Smooth muscle cell of the pulmonary artery (primary cell): ENCODE results near the gene ELOVL4. TPM values are rescaled to one million over a fixed set of nuclear protein-coding genes. Genes with fewer than 3 reads are reported as not detected.

Source experiments
- total RNA-seq: library from RNA; depleted of rRNA; stranded (reverse); fragments of >200 nt; gene quantifications from 2 replicates; pipeline ENCODE4 v1.2.3, GENCODE V29; 2014

The ELOVL4 gene
- 5.4 and 7.0 TPM in 2 replicates for total RNA-seq

DNA sequence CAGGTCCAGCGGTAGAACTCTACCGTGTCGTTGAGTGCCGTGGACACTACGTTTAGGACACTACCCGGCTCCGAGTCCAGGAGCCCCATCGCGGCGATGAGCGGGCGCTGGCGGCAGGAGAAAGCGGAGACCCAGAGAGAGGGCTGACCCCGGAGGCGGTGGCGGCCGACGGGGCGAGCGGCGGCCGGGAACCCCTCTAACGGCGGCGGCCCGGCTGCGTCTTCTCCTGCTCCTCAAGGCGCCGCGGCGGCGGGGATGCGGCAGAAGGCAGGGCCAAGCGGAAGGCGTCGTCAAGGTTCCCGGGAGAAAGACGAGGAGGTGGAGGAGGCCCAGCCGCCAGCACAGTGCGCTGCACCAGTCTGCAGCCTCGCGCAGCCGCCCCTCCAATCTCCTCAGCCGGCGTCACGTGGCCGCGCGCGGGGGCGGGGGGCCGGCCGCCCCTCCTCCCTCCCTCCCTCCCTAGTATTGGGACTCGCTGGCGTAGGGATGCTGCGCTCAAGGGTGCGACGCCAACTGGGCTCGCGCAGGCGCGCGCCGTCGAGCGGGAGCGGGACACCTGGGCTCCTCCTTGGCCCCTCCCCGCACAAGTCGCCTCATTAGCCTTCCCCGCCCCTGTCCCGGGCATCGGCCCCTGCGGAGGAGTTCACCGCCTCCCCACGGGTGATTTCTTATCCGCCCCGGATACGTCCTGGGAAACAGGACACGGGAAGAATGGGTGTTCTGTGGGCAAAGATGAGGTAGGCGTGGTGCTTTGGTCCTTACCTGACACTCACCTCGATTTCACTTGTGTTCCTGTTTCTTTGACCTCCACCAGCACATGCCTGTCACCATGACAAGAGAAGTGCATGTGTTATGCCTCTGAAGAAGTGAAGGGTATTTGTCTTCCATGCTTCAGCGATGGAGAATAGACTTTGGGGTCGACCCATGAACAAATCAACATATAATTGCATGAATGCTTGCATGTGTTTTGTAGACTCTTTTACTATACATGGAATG lies at the start of gene ELOVL4:
TSS of gene ELOVL4 (minus strand) at position 363 of the 996 bp plus-strand sequence. CDS start at position 89, 274 bp downstream.

Other genes with a start within 250 kb of the ELOVL4 start
- 2.5 and 7.7 TPM in 2 replicates for gene TTK, start 57.1 kb upstream of the ELOVL4 start, total RNA-seq
- gene BCKDHB, start 159.1 kb upstream of the ELOVL4 start, total RNA-seq = 10.7 and 11.4 TPM in 2 replicates